ENCODE data around the gene SKI. TPM values are rescaled to one million over a fixed set of nuclear protein-coding genes. Genes with fewer than 3 reads are reported as not detected.

Gene SKI
- total and polyA plus RNA-seq, 2 donors (not counting 1 experiment from before 2014, with no cell fraction given): 14.9 to 74.9 TPM

- no peak overlapping the region for H3K27ac ChIP-seq (ENCODE audit: low read length in 2 of 2)
- intact Hi-C loops (cut with micrococcal nuclease): no loop called here
- CTCF ChIA-PET: no interaction called here
Measured at GRCh38 chr1:2213576-2214505, 14.3 kb upstream of the SKI start.

More at GRCh38 chr1:2213576-2214505, 14.3 kb upstream of the SKI start:
- no peaks in the 10 kb centered on the region for H3K27me3 Mint-ChIP-seq
- no peak overlapping the region for H3K4me3 Mint-ChIP-seq
- Histone ChIP-seq H3K4me1 (ENCODE audit: control insufficient read depth in 2 of 2, insufficient read depth in 2 of 2, low read length in 2 of 2) (peaks cover 10 to 16% of the 10 kb centered on the region in 2 donors), H3K9me3 (ENCODE audit: control extremely low read depth in 1 of 3, control insufficient read depth in 2 of 3, insufficient read depth in 1 of 3, low read length in 2 of 3) (no peaks in the 10 kb centered on the region), H3K36me3 (replicated peaks in 1 of 2; ENCODE audit: control extremely low read depth in 1 of 2, control insufficient read depth in 1 of 2, extremely low read depth in 1 of 2, insufficient read depth in 2 of 2, low read length in 1 of 2) (no peaks in the 10 kb centered on the region), H3K9ac (ENCODE audit: low read length) (no peak overlapping the region), H2AFZ (ENCODE audit: insufficient read depth, low read depth, low read length, poor library complexity, severe bottlenecking) (no peak overlapping the region), H3K79me2 (ENCODE audit: control insufficient read depth, insufficient read depth, low read length) (no peaks in the 10 kb centered on the region), H3K27me3 (replicated peaks in 1 of 4; ENCODE audit: control extremely low read depth in 1 of 4, control insufficient read depth in 3 of 4, insufficient read depth in 4 of 4, low read length in 3 of 4) (peaks cover 0 to 10% (median 3%) of the 10 kb centered on the region in 4 experiments), H4K20me1 (ENCODE audit: control insufficient read depth, insufficient read depth, low read length, poor library complexity, severe bottlenecking) (no peaks in the 10 kb centered on the region), H3K4me3 (ENCODE audit: control extremely low read depth in 1 of 5, extremely low read depth in 1 of 5, insufficient read depth in 1 of 5, low read depth in 2 of 5, low read length in 4 of 5) (no peak overlapping the region), H3K4me2 (replicated peaks; ENCODE audit: low read depth, low read length, poor library complexity, severe bottlenecking) (peak overlapping the region; percentile 85)
- H3K4me1 Mint-ChIP-seq: peaks cover 7% of the 10 kb centered on the region
- POLR2A ChIA-PET: interaction anchor here (0.6 kb wide), 1 partner anchor 13 kb away, joined by 3 read pairs; no protein-coding TSS in a partner anchor
- H3K9me3 Mint-ChIP-seq (ENCODE audit: insufficient read depth): no peaks in the 10 kb centered on the region
- H3K27ac Mint-ChIP-seq: no peak overlapping the region
- 83% methylated on average over 21 of the region's 32 CpGs for WGBS (ENCODE audit: insufficient coverage)
- ATAC-seq (ENCODE audit: low read depth) (no peak), DNase-seq (no peak)
- TF ChIP-seq CTCF (IDR thresholded peaks at IDR 0.05): no peak
- no peak for TF ChIP-seq EZH2 (IDR thresholded peaks at IDR 0.05; ENCODE audit: borderline replicate concordance, insufficient read depth, low read depth, low read length, poor library complexity, severe bottlenecking)

Measured in B cell (primary cell).